Gastrocnemius medialis (tissue), 4 donors: ENCODE results near the gene WFDC1. TPM values are rescaled to one million over a fixed set of nuclear protein-coding genes. Genes with fewer than 3 reads are reported as not detected.

Experiments used
- ATAC-seq, 2 donors: fragments of 150-250 bp; one replicate each; pipeline ENCODE4 v1.9.1; 2016
- DNase-seq, 2 donors: peaks; one replicate each; pipeline ENCODE4 v3.0.0-alpha.2; 2019
- H3K27ac ChIP-seq, 4 donors: fragments of 200-600 bp; sonication (generic); 1 replicate in 1 of 4; 2 replicates in 3 of 4; pipeline ENCODE4 v1.5.1; 2016 to 2018; ENCODE audit warnings: mild to moderate bottlenecking in 2 of 4, moderate library complexity in 1 of 4
- H3K27me3 ChIP-seq, 3 donors: fragments of 200-600 bp; sonication (generic) in 2 of 3; 1 replicate in 1 of 3; 2 replicates in 2 of 3; pipeline versions ENCODE4 v1.5.1 to v1.6.0; 2016 to 2019; ENCODE audit warnings: mild to moderate bottlenecking in 1 of 3, moderate library complexity in 1 of 3
- H3K36me3 ChIP-seq, 2 donors: fragments of 200-600 bp; sonication (generic) in 1 of 2; one replicate each; pipeline ENCODE4 v1.5.1; 2017 to 2018
- H3K4me1 ChIP-seq, 2 donors: fragments of 200-600 bp; sonication (generic) in 1 of 2; one replicate each; pipeline ENCODE4 v1.5.1; 2016 to 2017; ENCODE audit warnings: mild to moderate bottlenecking in 2 of 2
- H3K4me3 ChIP-seq, 4 donors: fragments of 200-600 bp; sonication (generic) in 3 of 4; 1 replicate in 1 of 4; 2 replicates in 3 of 4; pipeline ENCODE4 v1.5.1; 2016 to 2019; ENCODE audit warnings: mild to moderate bottlenecking in 2 of 4
- H3K9me3 ChIP-seq, 3 donors: fragments of 200-600 bp; sonication (generic) in 2 of 3; 1 replicate in 1 of 3; 2 replicates in 2 of 3; pipeline ENCODE4 v1.5.1; 2016 to 2019
- POLR2A ChIP-seq, 2 donors: fragments of 450-650 bp; IDR thresholded peaks; one replicate each; pipeline ENCODE4 v1.6.1; 2017; ENCODE audit warnings: antibody characterized with exemption in 2 of 2, mild to moderate bottlenecking in 2 of 2, moderate library complexity in 2 of 2
- in situ Hi-C, 4 donors: fragments of 200-750 bp; cut with MboI; loops; one replicate each; pipeline versions ENCODE4 v1.15.0 to v1.8.0; 2017; ENCODE audit warnings: low sequenced_read_pairs in 4 of 4
- intact Hi-C: fragments of 100-400 bp; cut with DNase I; formaldehyde crosslinking; loops from one replicate; pipeline ENCODE4 v1.15.1; 2023; ENCODE audit warnings: low total_unique reads
- total RNA-seq, 4 donors: library from RNA; depleted of rRNA; stranded (reverse); fragments of >200 nt; gene quantifications; one replicate each; pipeline versions ENCODE4 v1.1.0 to v1.2.3, GENCODE V29; 2016
- TF ChIP-seq, protein P1 (sequence below), 5 experiments: fragments of 450-650 bp in 3 of 5; fragments of 200-600 bp in 2 of 5; sonication (generic) in 2 of 5; IDR thresholded peaks in 4 of 5; conservative IDR thresholded peaks in 1 of 5; 1 replicate in 4 of 5; 2 replicates in 1 of 5; pipeline ENCODE4 v1.5.1; 2016 to 2019; ENCODE audit warnings: antibody characterized with exemption in 5 of 5, mild to moderate bottlenecking in 3 of 5, moderate library complexity in 3 of 5

WFDC1 gene
- total RNA-seq, 4 donors from 2014 or later: 0.40 to 0.68 (median 0.49) TPM; not detected in 1

- Histone ChIP-seq H3K27me3 (peaks cover 8 to 19% (median 10%) of the 10 kb centered on the region in 3 donors), H3K36me3 (no peaks in the 10 kb centered on the region), H3K27ac (no peak overlapping the region), H3K4me3 (no peak overlapping the region), H3K4me1 (no peaks in the 10 kb centered on the region), H3K9me3 (no peaks in the 10 kb centered on the region)
- TF ChIP-seq, protein P1, sequence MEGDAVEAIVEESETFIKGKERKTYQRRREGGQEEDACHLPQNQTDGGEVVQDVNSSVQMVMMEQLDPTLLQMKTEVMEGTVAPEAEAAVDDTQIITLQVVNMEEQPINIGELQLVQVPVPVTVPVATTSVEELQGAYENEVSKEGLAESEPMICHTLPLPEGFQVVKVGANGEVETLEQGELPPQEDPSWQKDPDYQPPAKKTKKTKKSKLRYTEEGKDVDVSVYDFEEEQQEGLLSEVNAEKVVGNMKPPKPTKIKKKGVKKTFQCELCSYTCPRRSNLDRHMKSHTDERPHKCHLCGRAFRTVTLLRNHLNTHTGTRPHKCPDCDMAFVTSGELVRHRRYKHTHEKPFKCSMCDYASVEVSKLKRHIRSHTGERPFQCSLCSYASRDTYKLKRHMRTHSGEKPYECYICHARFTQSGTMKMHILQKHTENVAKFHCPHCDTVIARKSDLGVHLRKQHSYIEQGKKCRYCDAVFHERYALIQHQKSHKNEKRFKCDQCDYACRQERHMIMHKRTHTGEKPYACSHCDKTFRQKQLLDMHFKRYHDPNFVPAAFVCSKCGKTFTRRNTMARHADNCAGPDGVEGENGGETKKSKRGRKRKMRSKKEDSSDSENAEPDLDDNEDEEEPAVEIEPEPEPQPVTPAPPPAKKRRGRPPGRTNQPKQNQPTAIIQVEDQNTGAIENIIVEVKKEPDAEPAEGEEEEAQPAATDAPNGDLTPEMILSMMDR (IDR thresholded peaks at IDR 0.05 in 4 of 5, conservative IDR thresholded peaks at IDR 0.05 in 1 of 5): no peak
- TF ChIP-seq POLR2A (IDR thresholded peaks at IDR 0.05): no peak
- intact Hi-C loops (no loop called here), in situ Hi-C loops (loop anchor here in 1 of 4 donors (25.0 kb wide), 1 partner anchor 98 kb away; no protein-coding TSS in a partner anchor)
- no peak for ATAC-seq
- DNase-seq: no peak
These were observed 19.7 kb downstream of the WFDC1 start for GRCh38 chr16:84314373-84314772.

DNA sequence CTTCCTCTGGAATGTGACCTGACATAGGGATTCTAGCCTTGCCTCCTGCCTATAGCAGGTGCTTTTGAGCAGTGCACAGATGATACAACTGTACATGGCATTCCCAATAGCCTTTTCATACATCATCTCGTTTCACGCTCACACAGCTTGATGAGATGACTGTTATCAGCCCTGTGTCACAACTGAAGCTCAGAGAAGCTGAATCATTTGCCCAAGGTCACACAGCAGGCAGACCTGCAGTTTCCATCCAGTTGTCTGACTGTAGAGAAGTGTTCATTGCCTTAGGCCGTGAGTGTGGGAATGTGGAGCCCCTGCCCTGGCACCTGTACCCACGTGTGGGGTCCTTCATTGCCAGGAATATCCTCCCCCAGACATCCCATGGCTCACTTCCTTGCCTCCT, 20.1 kb downstream of the WFDC1 start:
- no peak for ATAC-seq

DNA sequence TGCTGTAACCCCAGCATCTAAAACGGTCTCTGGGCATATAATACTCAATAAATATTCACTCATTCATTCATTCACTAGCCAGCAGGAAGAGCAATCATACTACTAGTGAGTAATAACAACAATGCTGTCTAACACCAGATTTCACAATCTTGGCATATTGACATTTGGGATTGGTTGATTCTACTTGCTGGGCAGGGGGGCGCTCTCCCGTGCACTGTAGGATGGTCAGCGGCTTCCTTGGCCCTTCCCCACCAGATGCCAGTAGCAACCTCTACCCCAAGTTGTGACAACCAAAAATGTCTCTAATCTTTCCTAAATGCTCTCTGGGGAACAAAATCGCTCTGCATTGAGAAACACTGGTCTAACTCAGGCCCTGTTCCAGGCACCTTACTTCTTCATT, 20.7 kb downstream of the WFDC1 start:
- H3K9me3 ChIP-seq: no peaks in the 10 kb centered on the region
- no peak for ATAC-seq
- H3K36me3 ChIP-seq: no peaks in the 10 kb centered on the region
- H3K27ac ChIP-seq: no peak overlapping the region
- no peak for TF ChIP-seq POLR2A (IDR thresholded peaks at IDR 0.05)
- TF ChIP-seq, protein P1 (IDR thresholded peaks at IDR 0.05 in 4 of 5, conservative IDR thresholded peaks at IDR 0.05 in 1 of 5): no peak
- no peak overlapping the region for H3K4me3 ChIP-seq
- intact Hi-C loops (no loop called here), in situ Hi-C loops (loop anchor here in 1 of 4 donors (25.0 kb wide), 1 partner anchor 97 kb away; no protein-coding TSS in a partner anchor)
- DNase-seq: no peak
- H3K4me1 ChIP-seq: no peaks in the 10 kb centered on the region
- H3K27me3 ChIP-seq: peaks cover 8 to 19% (median 10%) of the 10 kb centered on the region in 3 donors

More for the DNA sequence above, 20.1 kb downstream of the WFDC1 start:
- DNase-seq: no peak
- no peaks in the 10 kb centered on the region for H3K4me1 ChIP-seq
- no peaks in the 10 kb centered on the region for H3K9me3 ChIP-seq
- peaks cover 8 to 19% (median 10%) of the 10 kb centered on the region in 3 donors for H3K27me3 ChIP-seq
- H3K4me3 ChIP-seq: no peak overlapping the region
- intact Hi-C loops (no loop called here), in situ Hi-C loops (loop anchor here in 1 of 4 donors (25.0 kb wide), 1 partner anchor 97 kb away; no protein-coding TSS in a partner anchor)
- H3K27ac ChIP-seq: no peak overlapping the region
- TF ChIP-seq POLR2A (IDR thresholded peaks at IDR 0.05): no peak
- TF ChIP-seq, protein P1 (IDR thresholded peaks at IDR 0.05 in 4 of 5, conservative IDR thresholded peaks at IDR 0.05 in 1 of 5): no peak
- H3K36me3 ChIP-seq: no peaks in the 10 kb centered on the region

DNA sequence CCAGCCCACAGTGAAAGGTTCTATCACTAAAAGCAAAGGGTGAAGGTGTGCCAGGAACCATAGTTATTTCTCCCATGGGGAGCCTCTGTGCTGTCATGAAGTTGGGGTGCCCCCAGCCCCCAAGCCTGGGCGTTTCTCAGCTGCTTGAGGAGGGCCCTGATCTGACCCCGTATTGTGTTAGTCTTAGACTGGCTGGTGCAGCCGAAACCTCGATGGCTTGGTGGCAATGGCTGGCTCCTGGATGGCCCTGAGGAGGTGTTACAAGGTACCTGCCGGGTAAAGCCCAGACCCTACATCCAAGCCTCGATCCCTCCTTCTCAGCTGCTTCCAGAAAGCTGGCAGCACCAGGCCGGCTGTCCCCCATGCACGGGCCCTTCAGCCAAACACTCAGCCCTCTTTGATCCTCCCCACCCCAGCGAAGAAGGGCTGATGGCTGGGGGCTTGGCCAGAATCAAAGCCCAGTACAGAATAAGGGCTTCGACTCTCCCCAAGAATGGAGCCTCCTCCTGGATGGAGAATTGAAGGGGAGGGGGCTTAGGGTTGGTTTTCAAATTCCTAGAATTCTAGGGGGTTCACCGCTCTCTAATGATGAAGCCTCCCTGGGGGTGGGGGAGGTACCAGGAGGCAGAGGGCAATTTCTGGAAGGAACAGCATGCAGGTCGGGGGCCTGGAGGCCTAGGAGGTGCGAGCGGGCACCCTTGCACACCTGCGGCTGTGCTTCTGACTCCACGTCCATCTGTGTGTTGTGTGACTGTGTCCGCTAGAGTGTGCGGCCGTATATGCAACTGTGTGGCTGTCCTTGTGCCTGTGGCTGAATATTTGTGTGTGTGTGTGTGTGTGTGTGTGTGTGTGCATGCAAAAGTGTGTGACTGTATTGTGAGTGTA, 23.7 kb downstream of the WFDC1 start:
- H3K4me3 ChIP-seq: no peak overlapping the region
- DNase-seq: no peak
- no peak for TF ChIP-seq POLR2A (IDR thresholded peaks at IDR 0.05)
- TF ChIP-seq, protein P1 (IDR thresholded peaks at IDR 0.05 in 4 of 5, conservative IDR thresholded peaks at IDR 0.05 in 1 of 5): no peak
- H3K27me3 ChIP-seq: peaks cover 0 to 15% (median 0%) of the 10 kb centered on the region in 3 donors
- ATAC-seq: no peak
- intact Hi-C loops: no loop called here
- H3K4me1 ChIP-seq: no peaks in the 10 kb centered on the region
- H3K36me3 ChIP-seq: no peaks in the 10 kb centered on the region
- in situ Hi-C loops: loop anchor here in 1 of 4 donors (25.0 kb wide), 1 partner anchor 94 kb away; no protein-coding TSS in a partner anchor
- no peak overlapping the region for H3K27ac ChIP-seq
- no peaks in the 10 kb centered on the region for H3K9me3 ChIP-seq
